ENCODE data around the gene NT5DC3. TPM values are rescaled to one million over a fixed set of nuclear protein-coding genes. Genes with fewer than 3 reads are reported as not detected.
"Not testable (repeated sequence)": the region's sequence is repeated elsewhere in the genome, so short reads cannot be mapped to it uniquely, and the experiment has no call there.

The NT5DC3 gene
- total RNA-seq, 2 donors from 2014 or later = 2.3 to 2.4 TPM

DNA sequence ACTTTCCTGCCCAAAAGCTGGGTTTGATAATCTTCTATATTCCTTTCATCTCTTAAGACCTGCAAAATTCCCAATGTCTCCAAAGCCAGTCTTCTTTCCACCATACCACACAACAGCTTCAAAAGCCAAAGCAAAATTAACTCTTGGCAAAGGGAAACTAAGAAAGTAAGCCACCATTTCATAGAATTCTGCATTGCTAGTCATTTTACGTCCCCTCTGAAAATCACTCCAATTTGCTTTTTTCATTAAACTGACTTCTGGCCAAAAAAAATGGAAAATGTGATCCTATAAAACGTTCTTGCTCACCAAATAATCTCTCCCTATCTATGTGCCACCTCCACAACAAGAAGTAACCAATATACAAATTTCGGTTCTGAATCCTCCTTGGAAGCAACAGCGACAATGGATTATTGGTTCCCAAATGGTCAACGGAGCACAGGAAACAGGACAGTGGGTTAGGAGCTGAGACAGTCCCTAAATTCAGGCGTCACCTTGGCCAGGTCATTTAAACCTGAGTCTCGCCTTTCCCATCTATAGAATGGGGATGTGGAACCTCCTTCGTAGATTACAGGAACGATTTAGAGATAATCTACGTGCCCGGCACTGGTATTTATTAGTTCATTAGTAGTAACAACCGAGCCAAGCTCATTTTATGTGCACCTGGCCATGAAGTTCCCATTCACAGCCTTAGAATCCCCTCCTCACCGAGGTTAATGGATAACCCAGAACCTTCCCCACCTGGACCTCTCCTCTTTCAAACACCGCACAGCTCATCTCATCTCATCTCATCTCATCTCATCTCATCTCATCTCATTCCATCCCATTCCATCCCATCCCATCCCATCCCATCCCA, 1.2 kb downstream of the NT5DC3 start:
- H3K27ac ChIP-seq = no peak overlapping the region
- no peaks in the 10 kb centered on the region for H3K36me3 ChIP-seq
- H3K4me3 ChIP-seq = peak overlapping the region; percentile 67 to 78
- H3K27me3 ChIP-seq = no peaks in the 10 kb centered on the region
- H3K9me3 ChIP-seq = no peaks in the 10 kb centered on the region
- peaks cover 0 to 16% of the 10 kb centered on the region in 2 donors for H3K4me1 ChIP-seq
- no peak for DNase-seq (ENCODE audit: low spot score)
- TF ChIP-seq, protein P1, sequence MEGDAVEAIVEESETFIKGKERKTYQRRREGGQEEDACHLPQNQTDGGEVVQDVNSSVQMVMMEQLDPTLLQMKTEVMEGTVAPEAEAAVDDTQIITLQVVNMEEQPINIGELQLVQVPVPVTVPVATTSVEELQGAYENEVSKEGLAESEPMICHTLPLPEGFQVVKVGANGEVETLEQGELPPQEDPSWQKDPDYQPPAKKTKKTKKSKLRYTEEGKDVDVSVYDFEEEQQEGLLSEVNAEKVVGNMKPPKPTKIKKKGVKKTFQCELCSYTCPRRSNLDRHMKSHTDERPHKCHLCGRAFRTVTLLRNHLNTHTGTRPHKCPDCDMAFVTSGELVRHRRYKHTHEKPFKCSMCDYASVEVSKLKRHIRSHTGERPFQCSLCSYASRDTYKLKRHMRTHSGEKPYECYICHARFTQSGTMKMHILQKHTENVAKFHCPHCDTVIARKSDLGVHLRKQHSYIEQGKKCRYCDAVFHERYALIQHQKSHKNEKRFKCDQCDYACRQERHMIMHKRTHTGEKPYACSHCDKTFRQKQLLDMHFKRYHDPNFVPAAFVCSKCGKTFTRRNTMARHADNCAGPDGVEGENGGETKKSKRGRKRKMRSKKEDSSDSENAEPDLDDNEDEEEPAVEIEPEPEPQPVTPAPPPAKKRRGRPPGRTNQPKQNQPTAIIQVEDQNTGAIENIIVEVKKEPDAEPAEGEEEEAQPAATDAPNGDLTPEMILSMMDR (IDR thresholded peaks at IDR 0.05) = no peak

DNA sequence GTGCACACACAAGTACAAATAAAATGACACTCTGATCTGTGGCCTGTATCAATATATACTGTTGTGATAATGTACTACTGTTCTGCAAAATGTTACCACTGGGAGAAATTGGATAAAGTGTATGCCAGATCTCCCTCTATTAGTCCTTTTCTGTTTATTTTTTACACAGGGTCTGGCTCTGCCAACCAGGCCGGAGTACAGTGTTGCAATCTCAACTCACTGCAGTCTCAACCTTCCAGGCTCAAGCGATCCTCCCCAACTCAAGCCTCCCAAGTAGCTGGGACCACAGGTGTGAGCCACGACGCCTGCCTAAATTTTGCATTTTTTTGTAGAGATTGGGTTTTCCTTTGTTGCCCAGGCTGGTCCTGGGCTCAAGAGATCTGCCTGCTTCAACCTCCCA, 1.9 kb downstream of the NT5DC3 start:
- Histone ChIP-seq H3K27me3 (no peaks in the 10 kb centered on the region), H3K4me3 (no peak overlapping the region), H3K4me1 (peaks cover 0 to 16% of the 10 kb centered on the region in 2 donors), H3K27ac (no peak overlapping the region), H3K36me3 (no peaks in the 10 kb centered on the region), H3K9me3 (no peaks in the 10 kb centered on the region)
- TF ChIP-seq, protein P1 (IDR thresholded peaks at IDR 0.05) = no peak
- DNase-seq (ENCODE audit: low spot score) = no peak

DNA sequence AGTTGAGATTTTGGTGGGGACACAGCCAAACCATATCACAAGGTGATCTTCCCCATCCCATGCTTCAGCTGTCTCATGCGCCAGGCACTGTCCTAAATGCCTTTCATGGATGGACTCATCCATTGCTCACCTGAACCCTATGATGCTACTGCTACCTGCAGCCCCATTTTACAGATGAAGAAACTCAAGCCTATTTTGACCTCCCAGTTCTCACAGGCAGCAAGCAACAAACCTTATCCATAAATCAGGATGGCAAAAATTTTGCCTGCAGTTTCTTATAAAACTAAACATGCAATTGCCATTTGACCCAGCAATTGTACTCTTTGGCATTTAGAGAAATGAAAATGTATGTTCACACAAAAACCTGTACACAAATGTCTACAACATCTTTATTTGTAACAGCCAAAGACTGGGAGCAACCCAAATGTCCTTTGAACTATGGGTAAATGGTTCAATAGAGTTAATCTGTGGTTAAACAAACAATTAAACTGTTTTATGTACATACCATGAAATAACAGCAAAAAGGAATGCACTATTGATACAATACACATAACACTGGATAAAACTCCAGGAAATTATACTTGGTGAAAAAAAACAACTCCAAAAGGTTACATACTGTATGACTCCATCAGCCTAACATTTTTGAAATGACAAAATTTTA, 2.6 kb downstream of the NT5DC3 start:
- no peak for DNase-seq (ENCODE audit: low spot score)
- peaks cover 0 to 16% of the 10 kb centered on the region in 2 donors for H3K4me1 ChIP-seq
- TF ChIP-seq, protein P1 (IDR thresholded peaks at IDR 0.05) = no peak
- H3K36me3 ChIP-seq = no peaks in the 10 kb centered on the region
- no peak overlapping the region for H3K27ac ChIP-seq
- no peak overlapping the region for H3K4me3 ChIP-seq
- no peaks in the 10 kb centered on the region for H3K9me3 ChIP-seq
- H3K27me3 ChIP-seq = no peaks in the 10 kb centered on the region

DNA sequence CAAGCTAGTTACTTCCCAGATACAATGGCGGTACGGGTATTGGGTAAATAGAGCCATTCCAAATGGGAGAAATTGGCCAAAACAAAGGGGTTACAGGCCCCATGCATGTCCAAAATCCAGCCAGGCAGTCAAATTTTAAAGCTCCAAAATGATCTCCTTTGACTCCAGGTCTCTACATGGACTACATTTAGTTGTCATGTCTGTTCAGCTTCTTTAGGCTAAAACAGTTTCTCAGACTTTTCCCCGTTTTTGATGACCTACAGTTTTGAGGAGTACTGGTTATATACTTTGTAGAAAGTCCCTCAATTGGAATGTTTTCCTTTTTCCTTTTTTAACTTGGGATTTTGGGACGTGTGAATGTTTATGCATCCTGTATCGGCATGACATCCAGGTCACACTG, 4.7 kb downstream of the NT5DC3 start:
- Histone ChIP-seq H3K4me1 (peaks cover 0 to 7% of the 10 kb centered on the region in 2 donors), H3K27me3 (no peaks in the 10 kb centered on the region), H3K27ac (no peak overlapping the region), H3K4me3 (no peak overlapping the region), H3K9me3 (no peaks in the 10 kb centered on the region), H3K36me3 (no peaks in the 10 kb centered on the region)
- TF ChIP-seq, protein P1 (IDR thresholded peaks at IDR 0.05) = no peak
- DNase-seq (ENCODE audit: low spot score) = no peak

DNA sequence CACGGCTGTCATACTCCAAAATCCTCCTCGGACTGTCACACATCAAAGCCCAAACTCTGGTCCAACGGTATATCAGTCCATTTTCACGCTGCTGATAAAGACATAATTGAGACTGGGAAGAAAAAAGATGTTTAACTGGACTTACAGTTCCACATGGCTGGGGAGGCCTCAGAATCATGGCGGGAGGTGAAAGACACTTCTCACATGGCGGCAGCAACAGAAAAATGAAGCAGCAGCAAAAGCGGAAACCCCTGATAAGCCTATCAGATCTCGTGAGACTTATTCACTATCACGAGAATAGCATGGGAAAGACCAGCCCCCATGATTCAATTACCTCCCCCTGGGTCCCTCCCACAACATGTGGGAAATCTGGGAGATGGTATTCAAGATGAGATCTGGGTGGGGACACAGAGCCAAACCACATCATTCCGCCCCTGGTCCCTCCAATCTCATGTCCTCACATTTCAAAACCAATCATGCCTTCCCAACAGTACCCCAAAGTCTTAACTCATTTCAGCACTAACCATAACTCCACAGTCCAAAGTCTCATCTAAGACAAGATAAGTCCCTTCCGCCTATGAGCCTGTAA, 5.2 kb downstream of the NT5DC3 start:
- not testable (repeated sequence) for DNase-seq (ENCODE audit: low spot score); H3K36me3 ChIP-seq; H3K9me3 ChIP-seq; H3K4me1 ChIP-seq; H3K27ac ChIP-seq; H3K27me3 ChIP-seq; H3K4me3 ChIP-seq

DNA sequence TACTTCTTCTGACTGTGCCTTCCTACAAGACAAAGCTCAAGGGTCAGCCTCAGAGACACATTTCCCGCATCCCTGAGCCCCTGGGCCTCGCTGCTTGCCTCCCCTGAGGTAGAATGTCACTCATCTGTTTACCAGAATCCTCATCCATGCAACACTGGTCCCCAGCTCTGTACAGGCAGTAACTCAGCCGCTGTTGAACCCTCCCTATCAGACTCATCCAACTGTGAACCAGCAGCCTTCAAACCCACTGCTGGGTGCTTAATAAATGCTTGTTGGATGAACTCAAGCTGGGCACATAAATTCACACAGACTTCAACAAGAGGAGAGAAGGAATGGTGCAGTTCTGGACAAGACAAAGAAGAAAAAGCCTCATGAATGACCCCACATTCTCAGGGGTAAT, 6.1 kb downstream of the NT5DC3 start:
- Histone ChIP-seq H3K4me3 (no peak overlapping the region), H3K27me3 (no peaks in the 10 kb centered on the region), H3K27ac (no peak overlapping the region), H3K36me3 (no peaks in the 10 kb centered on the region), H3K9me3 (peaks cover 0 to 9% of the 10 kb centered on the region in 2 donors), H3K4me1 (no peaks in the 10 kb centered on the region)
- DNase-seq (ENCODE audit: low spot score) = no peak
- TF ChIP-seq, protein P1 (IDR thresholded peaks at IDR 0.05) = no peak

Measured in right atrium auricular region (tissue), 2 donors.